Activated naive CD8-positive, alpha-beta T cell treated with anti-CD3 and anti-CD28 coated beads for 36 hours (primary cell): ENCODE results near the gene AFG1L. TPM values are rescaled to one million over a fixed set of nuclear protein-coding genes. Genes with fewer than 3 reads are reported as not detected.
"Not testable (repeated sequence)": the region's sequence is repeated elsewhere in the genome, so short reads cannot be mapped to it uniquely, and the experiment has no call there.

Experiments
- DNase-seq: peaks from one replicate; pipeline ENCODE4 v3.0.0; 2021
- H3K27ac Mint-ChIP-seq: one replicate; pipeline ENCODE4 v1.8.0; 2022; ENCODE audit warnings: mild to moderate bottlenecking, moderate library complexity, mixed read lengths
- H3K27me3 Mint-ChIP-seq: one replicate; pipeline ENCODE4 v1.8.0; 2022; ENCODE audit warnings: mild to moderate bottlenecking, mixed read lengths
- H3K36me3 Mint-ChIP-seq: one replicate; pipeline ENCODE4 v1.8.0; 2021; ENCODE audit warnings: mild to moderate bottlenecking, mixed read lengths
- H3K4me1 Mint-ChIP-seq: one replicate; pipeline ENCODE4 v1.8.0; 2021; ENCODE audit warnings: mixed read lengths
- H3K4me3 Mint-ChIP-seq: one replicate; pipeline ENCODE4 v1.8.0; 2022; ENCODE audit warnings: mild to moderate bottlenecking, moderate library complexity, mixed read lengths
- H3K9me3 Mint-ChIP-seq: one replicate; pipeline ENCODE4 v1.8.0; 2022; ENCODE audit warnings: mixed read lengths
- total RNA-seq, 2 experiments: library from RNA; stranded (reverse); gene quantifications; one replicate each; pipeline ENCODE4 v1.2.3, GENCODE V29; 2021

Gene AFG1L
- total RNA-seq, 2 experiments from 2014 or later, result 4.0 to 4.6 TPM

- Mint-ChIP-seq H3K4me3 (no peak overlapping the region), H3K9me3 (peaks cover 6% of the 10 kb centered on the region), H3K4me1 (no peaks in the 10 kb centered on the region), H3K27me3 (no peaks in the 10 kb centered on the region), H3K27ac (no peak overlapping the region), H3K36me3 (peaks cover 14% of the 10 kb centered on the region)
- DNase-seq, result no peak
Measured at GRCh38 chr6:108510461-108511319, 215.8 kb downstream of the AFG1L start.

DNA sequence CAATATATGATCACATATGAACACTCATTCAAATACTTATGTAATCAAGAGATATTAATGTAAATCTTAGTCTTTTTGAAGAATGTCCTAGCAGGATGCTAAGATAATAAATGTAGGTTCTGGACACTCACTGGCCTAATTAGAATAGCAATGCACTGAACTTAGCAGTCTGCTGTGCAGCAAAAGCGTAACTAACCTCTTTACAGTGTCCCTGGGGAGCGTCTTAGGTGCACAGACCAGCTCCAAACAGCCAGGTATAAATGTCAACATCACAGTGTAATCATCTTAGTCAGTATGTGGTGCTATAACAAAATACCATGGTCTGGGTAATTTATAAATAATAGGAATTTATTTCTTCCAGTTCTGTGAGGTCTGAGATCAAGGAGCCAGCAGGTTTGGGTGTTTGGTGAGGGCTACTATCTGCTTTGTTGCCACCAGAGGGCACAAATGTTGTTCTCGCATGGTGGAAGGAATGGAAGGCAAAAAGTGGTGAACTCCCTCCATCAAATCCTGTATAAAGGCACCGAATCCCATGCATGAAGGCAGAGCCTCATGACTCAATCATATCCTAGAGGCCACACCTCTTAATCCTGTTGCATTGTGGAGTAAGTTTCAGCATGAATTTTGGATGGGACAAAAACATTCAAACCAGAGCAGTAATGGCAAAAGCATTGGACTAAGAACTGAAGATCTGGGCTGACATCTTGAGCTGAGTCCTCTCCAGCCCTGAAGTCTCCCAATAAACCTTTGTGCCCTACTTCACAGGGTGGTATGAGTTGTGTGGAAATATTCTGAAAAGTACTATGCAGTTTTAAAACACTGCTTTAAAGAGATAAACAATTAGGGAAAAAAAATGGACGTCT, 224.1 kb downstream of the AFG1L start:
- H3K9me3 Mint-ChIP-seq, result peaks cover 1% of the 10 kb centered on the region
- DNase-seq, result no peak

DNA sequence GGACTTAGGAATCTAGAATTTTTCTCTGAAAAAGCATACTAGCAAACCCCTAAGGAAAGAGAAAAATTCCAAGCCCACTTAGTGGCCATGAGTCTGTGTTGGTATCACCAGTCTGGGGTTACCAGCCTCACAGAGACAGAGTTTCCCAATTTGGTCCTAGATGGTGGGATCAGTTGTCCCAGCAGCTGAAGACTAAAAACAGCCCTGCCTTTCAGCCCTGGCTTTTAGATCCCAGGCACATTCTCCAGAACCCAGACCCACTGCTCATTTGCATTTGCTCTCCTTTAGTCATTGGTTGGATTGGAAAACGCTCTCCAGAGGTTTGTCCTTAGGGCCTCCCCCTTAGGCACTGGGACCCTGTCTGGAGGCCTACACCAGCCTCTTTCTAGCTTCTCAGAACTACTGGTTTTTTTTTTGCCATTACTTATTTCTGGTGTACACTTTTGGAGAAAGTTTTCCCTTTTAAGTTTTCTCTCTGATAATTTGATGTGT, 226.8 kb downstream of the AFG1L start:
- no peak for DNase-seq

More for the DNA sequence above, 224.1 kb downstream of the AFG1L start:
- Mint-ChIP-seq H3K4me3 (no peak overlapping the region), H3K36me3 (peaks cover 3% of the 10 kb centered on the region), H3K27me3 (no peaks in the 10 kb centered on the region), H3K4me1 (no peaks in the 10 kb centered on the region), H3K27ac (no peak overlapping the region)

DNA sequence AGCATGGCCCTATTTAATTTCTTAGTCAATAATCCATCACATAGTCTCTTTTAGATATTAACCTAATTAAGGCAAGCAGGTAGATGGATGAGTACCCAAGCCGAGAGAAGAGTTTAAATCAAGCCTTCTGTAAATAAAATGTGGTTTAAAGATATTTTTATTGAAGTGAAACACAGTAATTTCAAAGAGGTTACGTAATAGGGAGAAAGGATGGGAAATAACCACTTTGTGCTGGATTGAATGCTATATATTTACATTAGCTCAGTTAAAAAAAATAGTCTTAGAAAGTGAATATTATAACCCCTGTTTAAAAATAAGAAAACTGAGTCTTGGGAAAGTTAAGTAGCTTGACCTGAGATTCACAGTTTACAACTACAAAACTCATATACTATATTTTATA, 228.8 kb downstream of the AFG1L start:
- no peak for DNase-seq
- H3K27ac Mint-ChIP-seq, result no peak overlapping the region
- H3K4me3 Mint-ChIP-seq, result no peak overlapping the region
- peaks cover 2% of the 10 kb centered on the region for H3K36me3 Mint-ChIP-seq
- H3K27me3 Mint-ChIP-seq, result no peaks in the 10 kb centered on the region
- no peaks in the 10 kb centered on the region for H3K9me3 Mint-ChIP-seq
- no peaks in the 10 kb centered on the region for H3K4me1 Mint-ChIP-seq

More for the DNA sequence above, 226.8 kb downstream of the AFG1L start:
- Mint-ChIP-seq H3K9me3 (no peaks in the 10 kb centered on the region), H3K27me3 (no peaks in the 10 kb centered on the region), H3K4me3 (no peak overlapping the region), H3K36me3 (peaks cover 2% of the 10 kb centered on the region), H3K4me1 (no peaks in the 10 kb centered on the region), H3K27ac (no peak overlapping the region)

GRCh38 chr6:108524528-108525248, 229.8 kb downstream of the AFG1L start:
- Mint-ChIP-seq H3K36me3 (peaks cover 2% of the 10 kb centered on the region), H3K4me1 (no peaks in the 10 kb centered on the region), H3K27me3 (no peaks in the 10 kb centered on the region), H3K4me3 (no peak overlapping the region), H3K9me3 (no peaks in the 10 kb centered on the region), H3K27ac (no peak overlapping the region)
- DNase-seq, result no peak

DNA sequence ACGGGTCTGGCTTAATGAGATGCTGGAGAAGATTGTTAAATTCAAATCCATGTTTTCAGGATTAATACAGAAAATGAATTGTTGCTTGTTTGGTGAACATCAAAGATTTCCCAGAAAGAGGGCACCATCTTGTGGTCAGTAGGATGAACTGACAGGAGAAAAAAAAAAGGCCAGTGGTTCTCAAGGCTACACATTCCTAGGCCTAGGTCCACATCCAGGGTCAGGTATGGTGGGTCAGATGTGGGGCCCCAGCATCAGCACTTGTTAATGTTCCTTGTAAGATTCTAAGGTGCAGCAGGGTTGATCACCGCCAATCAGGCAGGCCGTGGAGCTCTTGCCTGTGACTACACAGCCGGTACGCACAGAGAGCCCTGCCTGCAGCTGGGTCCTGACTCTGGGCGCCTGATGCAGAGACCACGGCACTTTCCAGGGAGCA, 231.9 kb downstream of the AFG1L start:
- H3K36me3 Mint-ChIP-seq, result peaks cover 2% of the 10 kb centered on the region
- H3K27ac Mint-ChIP-seq, result no peak overlapping the region
- no peak overlapping the region for H3K4me3 Mint-ChIP-seq
- no peak for DNase-seq
- H3K9me3 Mint-ChIP-seq, result no peaks in the 10 kb centered on the region
- H3K4me1 Mint-ChIP-seq, result no peaks in the 10 kb centered on the region
- no peaks in the 10 kb centered on the region for H3K27me3 Mint-ChIP-seq

GRCh38 chr6:108528878-108529277, 234.0 kb downstream of the AFG1L start:
- H3K4me1 Mint-ChIP-seq, result no peaks in the 10 kb centered on the region
- no peaks in the 10 kb centered on the region for H3K27me3 Mint-ChIP-seq
- no peak overlapping the region for H3K27ac Mint-ChIP-seq
- H3K9me3 Mint-ChIP-seq, result no peaks in the 10 kb centered on the region
- no peak overlapping the region for H3K4me3 Mint-ChIP-seq
- DNase-seq, result no peak
- H3K36me3 Mint-ChIP-seq, result no peaks in the 10 kb centered on the region

- H3K36me3 Mint-ChIP-seq, result no peaks in the 10 kb centered on the region
- H3K27me3 Mint-ChIP-seq, result no peaks in the 10 kb centered on the region
- no peak overlapping the region for H3K4me3 Mint-ChIP-seq
- H3K27ac Mint-ChIP-seq, result no peak overlapping the region
- H3K9me3 Mint-ChIP-seq, result no peaks in the 10 kb centered on the region
- no peak for DNase-seq
- H3K4me1 Mint-ChIP-seq, result no peaks in the 10 kb centered on the region
Measured at GRCh38 chr6:108531332-108531731, 236.5 kb downstream of the AFG1L start.

GRCh38 chr6:108535114-108535742, 240.4 kb downstream of the AFG1L start:
- Mint-ChIP-seq H3K27me3 (peaks cover 3% of the 10 kb centered on the region), H3K36me3 (no peaks in the 10 kb centered on the region), H3K4me1 (no peaks in the 10 kb centered on the region), H3K27ac (no peak overlapping the region), H3K4me3 (no peak overlapping the region), H3K9me3 (peaks cover 4% of the 10 kb centered on the region)
- no peak for DNase-seq

DNA sequence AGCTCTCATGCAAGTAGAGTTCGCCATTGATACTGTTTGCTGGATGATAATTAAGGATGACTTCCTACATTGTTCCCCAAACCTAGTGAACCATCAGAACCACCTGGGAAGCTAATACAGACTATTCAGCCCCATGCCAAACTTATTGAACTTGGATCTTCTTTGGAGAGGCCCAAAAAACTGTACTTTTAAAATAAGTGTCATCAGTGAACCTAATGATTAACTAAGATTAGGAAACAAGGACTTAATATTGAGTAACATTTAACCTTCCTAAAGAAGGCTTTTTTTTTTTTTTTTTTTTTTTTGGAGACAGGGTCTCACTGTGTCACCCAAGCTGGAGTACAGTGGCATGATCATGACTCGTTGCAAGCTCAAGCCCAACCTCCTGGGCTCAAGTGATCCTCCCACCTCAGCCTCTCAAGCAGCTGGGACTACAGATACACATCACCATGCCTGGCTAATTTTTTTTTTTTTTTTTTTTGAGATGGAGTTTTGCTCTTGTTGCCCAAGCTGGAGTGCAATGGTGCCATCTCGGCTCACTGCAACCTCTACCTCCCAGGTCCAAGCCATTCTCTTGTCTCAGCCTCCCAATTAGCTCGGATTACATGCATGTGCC, 241.2 kb downstream of the AFG1L start:
- H3K36me3 Mint-ChIP-seq, H3K27me3 Mint-ChIP-seq, H3K27ac Mint-ChIP-seq, DNase-seq, H3K9me3 Mint-ChIP-seq, H3K4me3 Mint-ChIP-seq, H3K4me1 Mint-ChIP-seq: not testable (repeated sequence)

- peaks cover 13% of the 10 kb centered on the region for H3K27me3 Mint-ChIP-seq
- peaks cover 4% of the 10 kb centered on the region for H3K9me3 Mint-ChIP-seq
- H3K4me3 Mint-ChIP-seq, result peak overlapping the region; percentile 43
- peaks cover 7% of the 10 kb centered on the region for H3K4me1 Mint-ChIP-seq
- no peak overlapping the region for H3K27ac Mint-ChIP-seq
- DNase-seq, result peak; percentile 57
- no peaks in the 10 kb centered on the region for H3K36me3 Mint-ChIP-seq
Measured at GRCh38 chr6:108541843-108542759, 247.2 kb downstream of the AFG1L start.

- Mint-ChIP-seq H3K36me3 (no peaks in the 10 kb centered on the region), H3K4me3 (no peak overlapping the region), H3K4me1 (peaks cover 7% of the 10 kb centered on the region), H3K27ac (no peak overlapping the region), H3K9me3 (peaks cover 4% of the 10 kb centered on the region), H3K27me3 (peaks cover 13% of the 10 kb centered on the region)
- no peak for DNase-seq
Measured at GRCh38 chr6:108543175-108543940, 248.5 kb downstream of the AFG1L start.

- H3K4me1 Mint-ChIP-seq, result peaks cover 7% of the 10 kb centered on the region
- no peaks in the 10 kb centered on the region for H3K36me3 Mint-ChIP-seq
- H3K4me3 Mint-ChIP-seq, result no peak overlapping the region
- H3K27ac Mint-ChIP-seq, result no peak overlapping the region
- no peak for DNase-seq
- peaks cover 11% of the 10 kb centered on the region for H3K27me3 Mint-ChIP-seq
- H3K9me3 Mint-ChIP-seq, result peaks cover 3% of the 10 kb centered on the region
Measured at GRCh38 chr6:108544606-108545005, 249.8 kb downstream of the AFG1L start.
